ENCODE data around the gene PTPN18. TPM values are rescaled to one million over a fixed set of nuclear protein-coding genes. Genes with fewer than 3 reads are reported as not detected.

PTPN18 gene
- total and polyA plus RNA-seq, 2 donors (not counting 3 experiments of a cell fraction or from before 2014, with no cell fraction given), result 39.4 to 39.6 TPM

GRCh38 chr2:130372833-130373807 lies 17.3 kb downstream of the PTPN18 start:
- TF ChIP-seq MAX (IDR thresholded peaks at IDR 0.05; ENCODE audit: insufficient read depth, insufficient read length) (no peak), FOS (IDR thresholded peaks at IDR 0.05; ENCODE audit: borderline replicate concordance, insufficient read depth, low read length) (no peak), POLR2AphosphoS5 (IDR thresholded peaks at IDR 0.05; ENCODE audit: insufficient read depth, low read depth, low read length) (no peak), CTCF (IDR thresholded peaks at IDR 0.05; ENCODE audit: extremely low read depth in 1 of 2, insufficient read depth in 1 of 2, low read depth in 1 of 2, low read length in 2 of 2) (peak in 1 of 2 donors; percentile 2), GATA2 (IDR thresholded peaks at IDR 0.05; ENCODE audit: insufficient read depth, insufficient read length, low read depth, low read length) (no peak), EZH2 (IDR thresholded peaks at IDR 0.05; ENCODE audit: borderline replicate concordance, low read depth, low read length, severe bottlenecking) (no peak), POLR2A (IDR thresholded peaks at IDR 0.05; ENCODE audit: low read depth, low read length) (no peak)
- dilution Hi-C loops (cut with MboI; ENCODE audit: extremely low pct_ligation_motif_present, low sequenced_read_pairs) (no loop called here), intact Hi-C loops (cut with micrococcal nuclease) (loop anchor here (1.0 to 2.0 kb wide), 3 partner anchors 14 to 31 kb away; partner anchors contain the start of genes IMP4 and PTPN18)
- no peaks in the 10 kb centered on the region for H4K20me1 ChIP-seq (replicated peaks; ENCODE audit: control insufficient read depth, extremely low read depth, insufficient read depth, low read length)
- H3K9ac ChIP-seq (replicated peaks; ENCODE audit: extremely low read depth, insufficient read depth, low read length), result peak overlapping the region; percentile 82
- no peaks in the 10 kb centered on the region for H3K36me3 ChIP-seq (ENCODE audit: control insufficient read depth in 2 of 2, extremely low read depth in 1 of 2, insufficient read depth in 2 of 2, low read length in 2 of 2)
- H3K9me3 ChIP-seq (replicated peaks; ENCODE audit: control insufficient read depth, insufficient read depth, low read length), result no peaks in the 10 kb centered on the region
- peak overlapping the region; percentile 97 for H2AFZ ChIP-seq (ENCODE audit: low read depth, low read length)
- no peaks in the 10 kb centered on the region for H3K9me1 ChIP-seq (replicated peaks; ENCODE audit: control insufficient read depth, extremely low read depth, insufficient read depth, low read length)
- FAIRE-seq (no peak), DNase-seq (ENCODE audit: low read depth, low spot score) (no peak)
- peaks cover 14% of the 10 kb centered on the region for H3K4me1 ChIP-seq (ENCODE audit: control insufficient read depth, extremely low read depth, insufficient read depth, low read length)
- H3K27ac ChIP-seq (ENCODE audit: insufficient read depth, low read depth, low read length), result peak overlapping the region; percentile 76
- ChIA-PET POLR2A (no interaction called here), CTCF (interaction anchor here (0.6 to 2.3 kb wide), 7 partner anchors 10 to 424 kb away, joined by 3 to 15 read pairs (median 4); partner anchors contain the start of genes IMP4 and PTPN18)
- H3K4me2 ChIP-seq (ENCODE audit: insufficient read depth, low read length), result peak overlapping the region; percentile 90
- TSS peak; percentile 23 for BruUV-seq (replicated peaks)
- H3K27me3 ChIP-seq (ENCODE audit: control insufficient read depth in 2 of 2, insufficient read depth in 2 of 2, low read length in 2 of 2), result no peaks in the 10 kb centered on the region
- H3K4me3 ChIP-seq (replicated peaks in 1 of 3; ENCODE audit: insufficient read depth in 1 of 3, low read depth in 1 of 3, low read length in 3 of 3), result peak overlapping the region; percentile 47 to 79 (median 72)
- peaks cover 5% of the 10 kb centered on the region for H3K79me2 ChIP-seq (ENCODE audit: control insufficient read depth, insufficient read depth, low read length)
